ENCODE measurements around the gene CCDC157.

Gene CCDC157

DNA sequence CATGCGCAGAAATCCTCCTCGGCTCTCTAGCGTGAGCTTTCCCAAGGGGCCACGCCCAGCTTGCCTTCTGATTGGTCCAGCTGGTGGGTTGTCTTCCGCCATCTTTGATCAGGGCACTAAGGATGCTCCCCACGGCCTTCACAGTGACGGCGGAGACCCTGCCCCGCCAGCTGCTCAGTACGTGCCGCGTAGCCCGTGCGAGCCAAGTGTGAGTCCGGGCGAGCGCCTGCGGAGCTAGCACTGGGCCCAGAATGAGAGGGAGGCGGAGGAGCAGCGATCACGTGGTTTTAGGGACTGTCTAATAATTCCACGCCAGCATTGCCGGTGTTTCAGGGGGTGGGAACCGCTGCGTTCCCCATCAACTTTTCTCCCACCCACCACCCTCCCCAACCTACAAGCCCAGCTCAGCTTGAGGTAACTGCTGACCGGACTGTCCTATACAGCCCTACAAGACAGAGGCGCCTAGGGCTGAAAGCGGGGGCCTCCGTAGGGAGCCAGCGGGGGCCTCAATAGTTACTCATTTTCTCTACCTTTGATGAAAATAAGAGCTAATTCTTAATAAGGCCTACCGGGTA is 67.2 kb downstream of the CCDC157 start:
- TF ChIP-seq, protein P1, sequence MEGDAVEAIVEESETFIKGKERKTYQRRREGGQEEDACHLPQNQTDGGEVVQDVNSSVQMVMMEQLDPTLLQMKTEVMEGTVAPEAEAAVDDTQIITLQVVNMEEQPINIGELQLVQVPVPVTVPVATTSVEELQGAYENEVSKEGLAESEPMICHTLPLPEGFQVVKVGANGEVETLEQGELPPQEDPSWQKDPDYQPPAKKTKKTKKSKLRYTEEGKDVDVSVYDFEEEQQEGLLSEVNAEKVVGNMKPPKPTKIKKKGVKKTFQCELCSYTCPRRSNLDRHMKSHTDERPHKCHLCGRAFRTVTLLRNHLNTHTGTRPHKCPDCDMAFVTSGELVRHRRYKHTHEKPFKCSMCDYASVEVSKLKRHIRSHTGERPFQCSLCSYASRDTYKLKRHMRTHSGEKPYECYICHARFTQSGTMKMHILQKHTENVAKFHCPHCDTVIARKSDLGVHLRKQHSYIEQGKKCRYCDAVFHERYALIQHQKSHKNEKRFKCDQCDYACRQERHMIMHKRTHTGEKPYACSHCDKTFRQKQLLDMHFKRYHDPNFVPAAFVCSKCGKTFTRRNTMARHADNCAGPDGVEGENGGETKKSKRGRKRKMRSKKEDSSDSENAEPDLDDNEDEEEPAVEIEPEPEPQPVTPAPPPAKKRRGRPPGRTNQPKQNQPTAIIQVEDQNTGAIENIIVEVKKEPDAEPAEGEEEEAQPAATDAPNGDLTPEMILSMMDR (IDR thresholded peaks at IDR 0.05; ENCODE audit: control insufficient read depth, insufficient read depth, low read depth, low read length, missing control alignments) = no peak
- H3K4me3 ChIP-seq (ENCODE audit: control insufficient read depth, low read depth, low read length) = peak overlapping the region; percentile 46
- DNase-seq (ENCODE audit: low read depth) = peak; percentile 99

DNA sequence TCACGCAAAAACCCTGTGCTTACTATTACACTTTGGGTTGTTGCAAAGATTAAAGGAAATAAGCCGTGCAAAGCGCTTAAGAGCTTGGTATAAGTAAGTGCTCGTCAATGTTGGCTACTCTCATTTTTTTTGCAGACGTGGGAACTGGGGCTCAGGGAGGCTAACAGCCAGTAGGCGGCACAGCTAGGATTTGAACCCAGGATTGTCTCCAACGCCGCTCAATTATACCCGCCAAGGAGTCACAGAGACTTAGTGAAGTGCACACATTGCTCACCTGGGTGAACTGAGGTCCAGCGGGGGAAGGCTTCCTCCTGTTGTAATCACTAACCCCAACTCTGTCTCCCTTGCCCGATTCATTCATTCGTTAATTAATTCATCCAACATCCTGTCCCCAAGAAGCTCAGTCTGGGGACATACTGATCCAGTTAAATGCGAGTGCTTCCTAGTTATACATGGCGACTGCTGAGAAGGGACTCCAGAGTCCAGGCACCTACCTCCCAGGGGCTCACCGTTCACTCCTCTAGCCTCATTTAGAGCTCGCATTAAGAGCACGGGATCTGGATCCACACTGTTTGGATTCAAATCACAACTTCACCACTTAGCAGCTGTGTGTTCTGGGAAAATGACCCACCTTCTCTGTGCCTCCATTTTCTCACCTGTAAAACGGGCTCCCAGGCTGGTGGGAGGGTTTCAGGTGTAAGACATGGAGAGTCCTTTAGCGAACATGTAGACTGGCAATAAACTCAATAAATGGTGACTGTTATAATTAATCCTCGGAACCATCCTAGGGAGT is 67.9 kb downstream of the CCDC157 start:
- peak overlapping the region; percentile 62 for H3K4me3 ChIP-seq (ENCODE audit: control insufficient read depth, low read depth, low read length)
- TF ChIP-seq, protein P1 (IDR thresholded peaks at IDR 0.05; ENCODE audit: control insufficient read depth, insufficient read depth, low read depth, low read length, missing control alignments) = peak; percentile 12
- no peak for DNase-seq (ENCODE audit: low read depth)

DNA sequence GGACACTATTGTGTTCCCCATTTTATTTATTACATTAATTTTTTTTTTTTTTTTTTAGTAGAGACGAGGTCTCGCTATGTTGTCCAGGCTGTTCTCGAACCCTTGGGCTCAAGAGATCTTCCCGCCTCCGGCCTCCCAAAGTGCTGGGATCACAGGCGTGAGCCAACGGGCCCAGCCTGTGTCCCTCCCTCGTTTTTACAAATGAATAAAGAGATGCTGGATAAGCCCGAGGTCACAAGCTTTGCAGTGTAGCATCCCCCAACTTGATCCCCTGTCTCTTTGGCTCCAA is 68.5 kb downstream of the CCDC157 start:
- no peak for DNase-seq (ENCODE audit: low read depth)
- TF ChIP-seq, protein P1 (IDR thresholded peaks at IDR 0.05; ENCODE audit: control insufficient read depth, insufficient read depth, low read depth, low read length, missing control alignments) = no peak
- peak overlapping the region; percentile 62 for H3K4me3 ChIP-seq (ENCODE audit: control insufficient read depth, low read depth, low read length)

DNA sequence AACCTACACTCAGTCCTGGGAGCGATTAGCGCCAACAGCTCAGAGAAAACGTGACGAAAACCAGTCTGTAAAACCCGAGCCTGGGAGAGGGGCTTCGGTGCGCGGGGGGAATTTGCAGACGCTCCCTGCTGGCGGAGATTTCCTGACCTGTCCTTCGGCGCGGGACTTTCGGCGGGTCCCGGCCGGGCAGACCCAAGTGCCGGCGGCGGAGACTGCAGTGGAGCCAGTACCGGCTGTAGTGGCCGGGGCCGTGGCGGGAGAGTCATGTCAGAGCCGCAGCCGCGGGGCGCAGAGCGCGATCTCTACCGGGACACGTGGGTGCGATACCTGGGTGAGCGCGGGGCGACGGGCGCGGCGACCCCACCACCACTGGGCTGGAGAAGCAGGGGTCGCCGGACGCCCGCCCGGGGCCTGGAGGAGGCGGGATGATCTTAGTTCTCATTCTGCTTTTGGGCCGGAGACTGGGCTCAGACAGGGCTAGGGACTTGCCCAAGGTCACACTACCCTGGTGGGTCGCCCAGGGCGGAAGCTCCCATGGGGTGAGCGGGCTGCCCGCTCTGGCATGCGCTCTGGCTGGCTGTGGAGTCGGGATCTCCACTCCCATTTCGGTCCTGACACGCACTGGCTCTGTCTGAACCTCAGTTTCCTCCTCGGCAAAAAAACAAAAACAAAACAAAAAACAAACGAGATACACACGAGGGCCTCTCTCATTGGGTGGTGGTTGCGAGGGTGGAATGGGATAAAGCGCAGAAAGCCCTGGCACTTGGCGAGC is 69.0 kb downstream of the CCDC157 start, which contains the start of gene MTFP1:
Gene MTFP1 (plus strand): TSS at position 153 of the 772 bp plus-strand sequence. CDS start 112 bp downstream, at position 265.
- peak within 1 kb of the TSS; percentile 62 for H3K4me3 ChIP-seq (ENCODE audit: control insufficient read depth, low read depth, low read length)
- no peak for DNase-seq (ENCODE audit: low read depth)
- TF ChIP-seq, protein P1 (IDR thresholded peaks at IDR 0.05; ENCODE audit: control insufficient read depth, insufficient read depth, low read depth, low read length, missing control alignments) = peak; percentile 5

All from AG09309 (cell line).